BLaER1 (cell line): Measurements from ENCODE around the gene GRIN2A.

Source experiments
- H3K27ac ChIP-seq: shearing (Covaris generic); formaldehyde crosslinking; 2 replicates; pipeline ENCODE4 v1.8.1; 2022
- H3K27me3 ChIP-seq: shearing (Covaris generic); formaldehyde crosslinking; 2 replicates; pipeline ENCODE4 v1.8.1; 2022
- H3K36me3 ChIP-seq: shearing (Covaris generic); formaldehyde crosslinking; 2 replicates; pipeline ENCODE4 v1.8.1; 2022
- H3K4me1 ChIP-seq: shearing (Covaris generic); formaldehyde crosslinking; 2 replicates; pipeline ENCODE4 v1.8.1; 2022
- H3K4me2 ChIP-seq: shearing (Covaris generic); formaldehyde crosslinking; 2 replicates; pipeline ENCODE4 v1.8.1; 2022
- H3K4me3 ChIP-seq: shearing (Covaris generic); formaldehyde crosslinking; 2 replicates; pipeline ENCODE4 v1.8.1; 2022
- H3K9ac ChIP-seq: shearing (Covaris generic); formaldehyde crosslinking; 2 replicates; pipeline ENCODE4 v1.8.1; 2022
- H3K9me3 ChIP-seq: shearing (Covaris generic); formaldehyde crosslinking; 2 replicates; pipeline ENCODE4 v1.8.1; 2022
- H4K20me1 ChIP-seq: shearing (Covaris generic); formaldehyde crosslinking; 2 replicates; pipeline ENCODE4 v1.8.1; 2022
- Cebpa-rat ChIP-seq: shearing (Covaris generic); IDR thresholded peaks from 2 replicates; pipeline ENCODE4 v1.8.1; 2022

GRIN2A gene

GRCh38 chr16:9913604-9914326, 268.5 kb downstream of the GRIN2A start:
- Histone ChIP-seq H3K27me3 (no peaks in the 10 kb centered on the region), H3K9me3 (no peaks in the 10 kb centered on the region), H3K4me1 (no peaks in the 10 kb centered on the region), H3K9ac (no peak overlapping the region), H3K27ac (no peak overlapping the region), H3K36me3 (no peaks in the 10 kb centered on the region), H4K20me1 (no peaks in the 10 kb centered on the region), H3K4me3 (no peak overlapping the region), H3K4me2 (no peak overlapping the region)
- TF ChIP-seq Cebpa-rat: no peak

- no peak overlapping the region for H3K9ac ChIP-seq
- H3K4me1 ChIP-seq: no peaks in the 10 kb centered on the region
- H3K27me3 ChIP-seq: no peaks in the 10 kb centered on the region
- H3K4me3 ChIP-seq: no peak overlapping the region
- no peak overlapping the region for H3K4me2 ChIP-seq
- no peaks in the 10 kb centered on the region for H3K36me3 ChIP-seq
- H4K20me1 ChIP-seq: no peaks in the 10 kb centered on the region
- no peak overlapping the region for H3K27ac ChIP-seq
- TF ChIP-seq Cebpa-rat: no peak
- no peaks in the 10 kb centered on the region for H3K9me3 ChIP-seq
Measured at GRCh38 chr16:9911989-9912388, 270.2 kb downstream of the GRIN2A start.

- no peak for TF ChIP-seq Cebpa-rat
- no peak overlapping the region for H3K27ac ChIP-seq
Measured at GRCh38 chr16:9911231-9911630, 271.0 kb downstream of the GRIN2A start.

GRCh38 chr16:9909072-9909825, 273.0 kb downstream of the GRIN2A start:
- no peak overlapping the region for H3K9ac ChIP-seq
- no peaks in the 10 kb centered on the region for H3K4me1 ChIP-seq
- no peak overlapping the region for H3K4me3 ChIP-seq
- H3K27ac ChIP-seq: no peak overlapping the region
- H3K27me3 ChIP-seq: no peaks in the 10 kb centered on the region
- TF ChIP-seq Cebpa-rat: no peak
- no peaks in the 10 kb centered on the region for H4K20me1 ChIP-seq
- H3K4me2 ChIP-seq: no peak overlapping the region
- H3K36me3 ChIP-seq: no peaks in the 10 kb centered on the region
- no peaks in the 10 kb centered on the region for H3K9me3 ChIP-seq

More at GRCh38 chr16:9911231-9911630, 271.0 kb downstream of the GRIN2A start:
- H3K36me3 ChIP-seq: no peaks in the 10 kb centered on the region
- H3K9ac ChIP-seq: no peak overlapping the region
- H4K20me1 ChIP-seq: no peaks in the 10 kb centered on the region
- no peaks in the 10 kb centered on the region for H3K4me1 ChIP-seq
- no peaks in the 10 kb centered on the region for H3K27me3 ChIP-seq
- no peak overlapping the region for H3K4me2 ChIP-seq
- no peaks in the 10 kb centered on the region for H3K9me3 ChIP-seq
- no peak overlapping the region for H3K4me3 ChIP-seq

GRCh38 chr16:9908613-9909012, 273.6 kb downstream of the GRIN2A start:
- Histone ChIP-seq H3K27ac (no peak overlapping the region), H3K9ac (no peak overlapping the region), H3K27me3 (no peaks in the 10 kb centered on the region), H3K4me1 (no peaks in the 10 kb centered on the region), H4K20me1 (no peaks in the 10 kb centered on the region), H3K9me3 (no peaks in the 10 kb centered on the region), H3K4me3 (no peak overlapping the region), H3K36me3 (no peaks in the 10 kb centered on the region), H3K4me2 (no peak overlapping the region)
- no peak for TF ChIP-seq Cebpa-rat

- no peak overlapping the region for H3K27ac ChIP-seq
- H3K4me2 ChIP-seq: no peak overlapping the region
- H4K20me1 ChIP-seq: no peaks in the 10 kb centered on the region
- H3K27me3 ChIP-seq: no peaks in the 10 kb centered on the region
- H3K9ac ChIP-seq: no peak overlapping the region
- no peaks in the 10 kb centered on the region for H3K4me1 ChIP-seq
- H3K36me3 ChIP-seq: no peaks in the 10 kb centered on the region
- TF ChIP-seq Cebpa-rat: no peak
- no peak overlapping the region for H3K4me3 ChIP-seq
- no peaks in the 10 kb centered on the region for H3K9me3 ChIP-seq
Measured at GRCh38 chr16:9907752-9908151, 274.5 kb downstream of the GRIN2A start.

GRCh38 chr16:9906218-9906617, 276.0 kb downstream of the GRIN2A start:
- no peaks in the 10 kb centered on the region for H4K20me1 ChIP-seq
- no peaks in the 10 kb centered on the region for H3K27me3 ChIP-seq
- no peaks in the 10 kb centered on the region for H3K36me3 ChIP-seq
- no peak overlapping the region for H3K9ac ChIP-seq
- no peak overlapping the region for H3K27ac ChIP-seq
- no peaks in the 10 kb centered on the region for H3K9me3 ChIP-seq
- no peaks in the 10 kb centered on the region for H3K4me1 ChIP-seq
- TF ChIP-seq Cebpa-rat: no peak
- no peak overlapping the region for H3K4me3 ChIP-seq
- no peak overlapping the region for H3K4me2 ChIP-seq

GRCh38 chr16:9904526-9904925, 277.7 kb downstream of the GRIN2A start:
- Histone ChIP-seq H3K27ac (no peak overlapping the region), H3K4me2 (no peak overlapping the region), H3K9ac (no peak overlapping the region), H3K4me1 (no peaks in the 10 kb centered on the region), H3K36me3 (no peaks in the 10 kb centered on the region), H3K9me3 (no peaks in the 10 kb centered on the region), H3K27me3 (no peaks in the 10 kb centered on the region), H4K20me1 (no peaks in the 10 kb centered on the region), H3K4me3 (no peak overlapping the region)
- no peak for TF ChIP-seq Cebpa-rat

- TF ChIP-seq Cebpa-rat: no peak
- H3K4me2 ChIP-seq: no peak overlapping the region
- no peak overlapping the region for H3K27ac ChIP-seq
- H3K36me3 ChIP-seq: no peaks in the 10 kb centered on the region
- no peak overlapping the region for H3K4me3 ChIP-seq
- H3K9me3 ChIP-seq: no peaks in the 10 kb centered on the region
- no peak overlapping the region for H3K9ac ChIP-seq
- no peaks in the 10 kb centered on the region for H4K20me1 ChIP-seq
- H3K4me1 ChIP-seq: no peaks in the 10 kb centered on the region
- no peaks in the 10 kb centered on the region for H3K27me3 ChIP-seq
Measured at GRCh38 chr16:9900576-9900975, 281.7 kb downstream of the GRIN2A start.

- TF ChIP-seq Cebpa-rat: no peak
- Histone ChIP-seq H3K27ac (no peak overlapping the region), H3K9me3 (no peaks in the 10 kb centered on the region), H3K4me2 (no peak overlapping the region), H4K20me1 (no peaks in the 10 kb centered on the region), H3K4me1 (no peaks in the 10 kb centered on the region), H3K27me3 (no peaks in the 10 kb centered on the region), H3K9ac (no peak overlapping the region), H3K36me3 (no peaks in the 10 kb centered on the region), H3K4me3 (no peak overlapping the region)
Measured at GRCh38 chr16:9898555-9898954, 283.7 kb downstream of the GRIN2A start.
